HepG2 (cell line): ENCODE results near the gene GRAMD4.

Source experiments
- BRD4 ChIP-seq: sonication (generic); formaldehyde crosslinking; IDR thresholded peaks from 2 replicates; pipeline ENCODE4 v1.4.0; 2020; ENCODE audit warnings: missing genetic modification reagents
- MAFK ChIP-seq, 2 experiments: IDR thresholded peaks in 1 of 2; conservative IDR thresholded peaks in 1 of 2; 2 replicates each; pipeline ENCODE4 v1.6.1; 2011; ENCODE audit warnings: improper control_type of control experiment in 2 of 2, low read length in 2 of 2
- NCOA1 ChIP-seq: sonication (generic); formaldehyde crosslinking; IDR thresholded peaks from 2 replicates; pipeline ENCODE4 v1.9.0; 2021; ENCODE audit warnings: missing genetic modification reagents
- ZNF883 ChIP-seq: sonication (generic); formaldehyde crosslinking; IDR thresholded peaks from 2 replicates; pipeline ENCODE4 v1.5.1; 2020; ENCODE audit warnings: mild to moderate bottlenecking, missing genetic modification reagents; ENCODE audit errors: not compliant biosample characterization

GRCh38 chr22:46695346-46696228 lies 75.4 kb downstream of the GRAMD4 start:
- TF ChIP-seq NCOA1 (CRISPR knock-in tag): no peak
- TF ChIP-seq MAFK (conservative IDR thresholded peaks at IDR 0.05 in 1 of 2, IDR thresholded peaks at IDR 0.05 in 1 of 2; ENCODE audit: low read length in 2 of 2): no peak
- TF ChIP-seq BRD4 (CRISPR knock-in tag): no peak
- TF ChIP-seq ZNF883: no peak
